Nucleus accumbens (tissue), 56 donors: Measurements from ENCODE around the gene NELL2.

ENCODE experiments used
- DNase-seq, 56 donors: peaks; one replicate each; lab custom pipeline; 2025; lab: John Stamatoyannopoulos, UW

NELL2 gene

GRCh38 chr12:44500423-44500822 is 375.7 kb downstream of the NELL2 start:
- no peak for DNase-seq

GRCh38 chr12:44497044-44497443 is 379.1 kb downstream of the NELL2 start:
- DNase-seq, result no peak

- no peak for DNase-seq
These were observed 385.9 kb downstream of the NELL2 start for GRCh38 chr12:44490181-44490580.

GRCh38 chr12:44488180-44488579 is 387.9 kb downstream of the NELL2 start:
- DNase-seq, result no peak

- DNase-seq, result no peak
These were observed 391.3 kb downstream of the NELL2 start for GRCh38 chr12:44484862-44485261.

- DNase-seq, result no peak
These were observed 398.7 kb downstream of the NELL2 start for GRCh38 chr12:44477331-44477980.

GRCh38 chr12:44476683-44477082 is 399.4 kb downstream of the NELL2 start:
- DNase-seq, result no peak

GRCh38 chr12:44465139-44465538 is 411.0 kb downstream of the NELL2 start:
- DNase-seq, result no peak

GRCh38 chr12:44464180-44464579 is 411.9 kb downstream of the NELL2 start:
- DNase-seq, result no peak

- no peak for DNase-seq
These were observed 413.4 kb downstream of the NELL2 start for GRCh38 chr12:44462729-44463128.

- no peak for DNase-seq
These were observed 415.9 kb downstream of the NELL2 start for GRCh38 chr12:44460261-44460660.

- no peak for DNase-seq
These were observed 416.5 kb downstream of the NELL2 start for GRCh38 chr12:44459569-44459968.
